ENCODE results near the gene GNPDA1. TPM values are rescaled to one million over a fixed set of nuclear protein-coding genes. Genes with fewer than 3 reads are reported as not detected.
A peak's percentile ranks its signal among the peaks of the same experiment; 100 is the strongest.

Gene GNPDA1
- polyA plus RNA-seq, 1 donor from 2014 or later: 28.9 TPM

GRCh38 chr5:142025637-142026036 is 12.8 kb upstream of the GNPDA1 start:
- peak overlapping the region; percentile 65 for H3K9ac ChIP-seq (ENCODE audit: low read length)
- H3K27ac ChIP-seq (ENCODE audit: low read length): no peak overlapping the region
- no peaks in the 10 kb centered on the region for H3K9me2 ChIP-seq (ENCODE audit: insufficient read depth, low read length)
- TF ChIP-seq SMC3 (conservative IDR thresholded peaks at IDR 0.05; ENCODE audit: poor library complexity) (no peak), REST (IDR thresholded peaks at IDR 0.05; ENCODE audit: borderline replicate concordance) (no peak), RAD21 (conservative IDR thresholded peaks at IDR 0.05) (no peak), EP300 (conservative IDR thresholded peaks at IDR 0.05; ENCODE audit: poor library complexity, severe bottlenecking) (no peak), EZH2 (IDR thresholded peaks at IDR 0.05; ENCODE audit: borderline replicate concordance, insufficient read depth, low read length, poor library complexity, severe bottlenecking) (no peak), TAF1 (IDR thresholded peaks at IDR 0.05; ENCODE audit: low read depth) (no peak), MXI1 (conservative IDR thresholded peaks at IDR 0.05; ENCODE audit: poor library complexity, severe bottlenecking) (no peak), CTCF (IDR thresholded peaks at IDR 0.05; ENCODE audit: poor library complexity, severe bottlenecking) (no peak), POLR2AphosphoS5 (IDR thresholded peaks at IDR 0.05) (no peak)
- H3K27me3 ChIP-seq (ENCODE audit: insufficient read depth, low read depth, low read length): no peaks in the 10 kb centered on the region
- H3K79me2 ChIP-seq (replicated peaks; ENCODE audit: insufficient read depth, low read length): no peaks in the 10 kb centered on the region
- H4K20me1 ChIP-seq (ENCODE audit: insufficient read depth): no peaks in the 10 kb centered on the region
- H3K4me2 ChIP-seq (ENCODE audit: low read length): no peak overlapping the region
- H3K36me3 ChIP-seq (ENCODE audit: insufficient read depth, low read length): no peaks in the 10 kb centered on the region
- peaks cover 6% of the 10 kb centered on the region for H3F3A ChIP-seq (ENCODE audit: insufficient read depth, low read length, poor library complexity, severe bottlenecking)
- no peaks in the 10 kb centered on the region for H3K9me3 ChIP-seq (ENCODE audit: low read length)
- peak overlapping the region; percentile 84 for H2AFZ ChIP-seq (ENCODE audit: low read depth, low read length)
- H3K4me3 ChIP-seq (ENCODE audit: low read length): peak overlapping the region; percentile 63

- H3K4me3 ChIP-seq (ENCODE audit: low read length): peak overlapping the region; percentile 63
- H3K27ac ChIP-seq (ENCODE audit: low read length): peak overlapping the region; percentile 77
- no peaks in the 10 kb centered on the region for H3K36me3 ChIP-seq (ENCODE audit: insufficient read depth, low read length)
- H2AFZ ChIP-seq (ENCODE audit: low read depth, low read length): peak overlapping the region; percentile 84
- no peaks in the 10 kb centered on the region for H4K20me1 ChIP-seq (ENCODE audit: insufficient read depth)
- TF ChIP-seq RAD21 (conservative IDR thresholded peaks at IDR 0.05) (peak; percentile 46), SMC3 (conservative IDR thresholded peaks at IDR 0.05; ENCODE audit: poor library complexity) (peak; percentile 34), REST (IDR thresholded peaks at IDR 0.05; ENCODE audit: borderline replicate concordance) (no peak), EP300 (conservative IDR thresholded peaks at IDR 0.05; ENCODE audit: poor library complexity, severe bottlenecking) (peak; percentile 23), MXI1 (conservative IDR thresholded peaks at IDR 0.05; ENCODE audit: poor library complexity, severe bottlenecking) (no peak)
- no peaks in the 10 kb centered on the region for H3K9me2 ChIP-seq (ENCODE audit: insufficient read depth, low read length)
- no peaks in the 10 kb centered on the region for H3K9me3 ChIP-seq (ENCODE audit: low read length)
- H3K27me3 ChIP-seq (ENCODE audit: insufficient read depth, low read depth, low read length): no peaks in the 10 kb centered on the region
- H3K79me2 ChIP-seq (replicated peaks; ENCODE audit: insufficient read depth, low read length): no peaks in the 10 kb centered on the region
- H3K9ac ChIP-seq (ENCODE audit: low read length): peak overlapping the region; percentile 65
- H3F3A ChIP-seq (ENCODE audit: insufficient read depth, low read length, poor library complexity, severe bottlenecking): peaks cover 6% of the 10 kb centered on the region
- H3K4me2 ChIP-seq (ENCODE audit: low read length): peak overlapping the region; percentile 64
These were observed 12.0 kb upstream of the GNPDA1 start for GRCh38 chr5:142024771-142025304.

Measured in neural cell (in vitro differentiated cells).